H1 (cell line): ENCODE data around the gene MTMR4.

ENCODE experiments used
- POLR2A ChIP-seq, 2 experiments: IDR thresholded peaks; 1 replicate in 1 of 2; 2 replicates in 1 of 2; pipeline ENCODE4 v1.6.1; 2011; ENCODE audit warnings: low read depth in 2 of 2, low read length in 2 of 2, mild to moderate bottlenecking in 2 of 2; ENCODE audit errors: control extremely low read depth in 1 of 2
- SIN3A ChIP-seq, 2 experiments: IDR thresholded peaks in 1 of 2; conservative IDR thresholded peaks in 1 of 2; 2 replicates each; pipeline ENCODE4 v1.6.1; 2011 to 2012; ENCODE audit warnings: low read length in 2 of 2, improper control_type of control experiment in 1 of 2, low read depth in 1 of 2, mild to moderate bottlenecking in 1 of 2
- TAF1 ChIP-seq: IDR thresholded peaks from 2 replicates; pipeline ENCODE4 v1.6.1; 2011; ENCODE audit warnings: mild to moderate bottlenecking, low read depth, low read length
- TF ChIP-seq, protein P1 (sequence below), 3 experiments: IDR thresholded peaks; 1 replicate in 2 of 3; 2 replicates in 1 of 3; pipeline versions ENCODE4 v1.5.1 to v1.6.1; 2011; ENCODE audit warnings: low read length in 3 of 3, mild to moderate bottlenecking in 3 of 3, inconsistent platforms in 2 of 3, low read depth in 1 of 3, moderate library complexity in 1 of 3; ENCODE audit not compliant: insufficient read depth in 1 of 3; ENCODE audit errors: control extremely low read depth in 1 of 3

GRCh38 chr17:58541249-58541648, 26.8 kb upstream of the MTMR4 start:
- TF ChIP-seq, protein P1, sequence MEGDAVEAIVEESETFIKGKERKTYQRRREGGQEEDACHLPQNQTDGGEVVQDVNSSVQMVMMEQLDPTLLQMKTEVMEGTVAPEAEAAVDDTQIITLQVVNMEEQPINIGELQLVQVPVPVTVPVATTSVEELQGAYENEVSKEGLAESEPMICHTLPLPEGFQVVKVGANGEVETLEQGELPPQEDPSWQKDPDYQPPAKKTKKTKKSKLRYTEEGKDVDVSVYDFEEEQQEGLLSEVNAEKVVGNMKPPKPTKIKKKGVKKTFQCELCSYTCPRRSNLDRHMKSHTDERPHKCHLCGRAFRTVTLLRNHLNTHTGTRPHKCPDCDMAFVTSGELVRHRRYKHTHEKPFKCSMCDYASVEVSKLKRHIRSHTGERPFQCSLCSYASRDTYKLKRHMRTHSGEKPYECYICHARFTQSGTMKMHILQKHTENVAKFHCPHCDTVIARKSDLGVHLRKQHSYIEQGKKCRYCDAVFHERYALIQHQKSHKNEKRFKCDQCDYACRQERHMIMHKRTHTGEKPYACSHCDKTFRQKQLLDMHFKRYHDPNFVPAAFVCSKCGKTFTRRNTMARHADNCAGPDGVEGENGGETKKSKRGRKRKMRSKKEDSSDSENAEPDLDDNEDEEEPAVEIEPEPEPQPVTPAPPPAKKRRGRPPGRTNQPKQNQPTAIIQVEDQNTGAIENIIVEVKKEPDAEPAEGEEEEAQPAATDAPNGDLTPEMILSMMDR (IDR thresholded peaks at IDR 0.05; ENCODE audit: control extremely low read depth in 1 of 3, insufficient read depth in 1 of 3, low read depth in 1 of 3, low read length in 3 of 3) = peak; percentile 61 to 65 (median 64)
- TF ChIP-seq TAF1 (no peak), POLR2A (IDR thresholded peaks at IDR 0.05; ENCODE audit: control extremely low read depth in 1 of 2, low read depth in 2 of 2, low read length in 2 of 2) (no peak), SIN3A (conservative IDR thresholded peaks at IDR 0.05 in 1 of 2, IDR thresholded peaks at IDR 0.05 in 1 of 2; ENCODE audit: low read depth in 1 of 2, low read length in 2 of 2) (no peak)
